Astrocyte of the spinal cord (primary cell): ENCODE results near the gene SLCO2A1.

Source experiments
- DNase-seq: peaks from one replicate; pipeline ENCODE4 v3.0.0; 2011; ENCODE audit warnings: low read depth, low spot score
- H3K4me3 ChIP-seq: 2 replicates; pipeline ENCODE4 v1.5.1; 2011; ENCODE audit warnings: low read depth, mild to moderate bottlenecking, low read length, moderate library complexity
- CTCF ChIP-seq: IDR thresholded peaks from 2 replicates; pipeline ENCODE4 v1.5.1; 2012; ENCODE audit warnings: low read depth, mild to moderate bottlenecking, low read length, inconsistent platforms
- in situ Hi-C: cut with HindIII; loops from 2 replicates; pipeline ENCODE4 v1.10.0; 2017; ENCODE audit warnings: low sequenced_read_pairs

The SLCO2A1 gene

GRCh38 chr3:134017490-134017889 is 12.2 kb downstream of the SLCO2A1 start:
- TF ChIP-seq CTCF = no peak
- in situ Hi-C loops = no loop called here
- no peak for DNase-seq
- no peak overlapping the region for H3K4me3 ChIP-seq

- TF ChIP-seq CTCF = no peak
- in situ Hi-C loops = no loop called here
- no peak for DNase-seq
- no peak overlapping the region for H3K4me3 ChIP-seq
Measured at GRCh38 chr3:134014270-134014669, 15.5 kb downstream of the SLCO2A1 start.

- no peak for TF ChIP-seq CTCF
- no peak for DNase-seq
- in situ Hi-C loops = no loop called here
- H3K4me3 ChIP-seq = no peak overlapping the region
Measured at GRCh38 chr3:134013280-134013679, 16.4 kb downstream of the SLCO2A1 start.

- peak; percentile 82 for DNase-seq
- in situ Hi-C loops = no loop called here
- no peak overlapping the region for H3K4me3 ChIP-seq
- TF ChIP-seq CTCF = no peak
Measured at GRCh38 chr3:134009345-134010000, 20.3 kb downstream of the SLCO2A1 start.

- DNase-seq = peak; percentile 93
- no peak for TF ChIP-seq CTCF
- in situ Hi-C loops = no loop called here
- no peak overlapping the region for H3K4me3 ChIP-seq
Measured at GRCh38 chr3:134008630-134009156, 21.0 kb downstream of the SLCO2A1 start.

- no peak for TF ChIP-seq CTCF
- in situ Hi-C loops = no loop called here
- DNase-seq = no peak
Measured at GRCh38 chr3:134007819-134008218, 21.9 kb downstream of the SLCO2A1 start.

More at GRCh38 chr3:134007819-134008218, 21.9 kb downstream of the SLCO2A1 start:
- H3K4me3 ChIP-seq = no peak overlapping the region
